GM21737 (cell line): ENCODE data around the gene SERPINA9.
"Not testable (repeated sequence)": the region's sequence is repeated elsewhere in the genome, so short reads cannot be mapped to it uniquely, and the experiment has no call there.

Source experiments
- ATAC-seq: cut with Tn5 transposase; IDR thresholded peaks from one replicate; pipeline ENCODE4 v1.9.1; 2021; ENCODE audit warnings: mild to moderate bottlenecking, moderate library complexity; ENCODE audit not compliant: unreplicated experiment

Gene SERPINA9

GRCh38 chr14:94476023-94476422, at the start of gene SERPINA9:
SERPINA9 (minus strand) TSS chr14:94476197; CDS start chr14:94469840, 6,357 bp downstream.
- no peak for ATAC-seq

DNA sequence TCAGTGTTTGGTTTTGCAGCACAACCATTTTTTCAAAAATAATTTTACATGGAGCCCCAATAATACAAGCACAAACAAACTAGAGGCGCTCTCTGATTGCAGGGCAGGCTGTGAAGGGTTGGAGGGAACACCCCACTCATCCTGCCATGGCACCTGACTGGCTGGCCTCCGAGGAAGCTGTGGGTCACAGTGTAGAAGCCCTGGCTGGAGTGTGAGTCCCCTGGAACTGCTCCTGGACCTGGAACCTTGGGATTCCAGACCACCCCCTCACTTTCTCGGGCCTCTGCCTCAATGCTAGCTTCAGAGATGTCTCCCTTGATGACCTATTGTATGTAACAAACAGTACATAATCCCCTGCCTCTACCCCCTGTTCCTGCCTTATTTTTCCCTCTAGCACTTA, 48.1 kb upstream of the SERPINA9 start:
- ATAC-seq: no peak

DNA sequence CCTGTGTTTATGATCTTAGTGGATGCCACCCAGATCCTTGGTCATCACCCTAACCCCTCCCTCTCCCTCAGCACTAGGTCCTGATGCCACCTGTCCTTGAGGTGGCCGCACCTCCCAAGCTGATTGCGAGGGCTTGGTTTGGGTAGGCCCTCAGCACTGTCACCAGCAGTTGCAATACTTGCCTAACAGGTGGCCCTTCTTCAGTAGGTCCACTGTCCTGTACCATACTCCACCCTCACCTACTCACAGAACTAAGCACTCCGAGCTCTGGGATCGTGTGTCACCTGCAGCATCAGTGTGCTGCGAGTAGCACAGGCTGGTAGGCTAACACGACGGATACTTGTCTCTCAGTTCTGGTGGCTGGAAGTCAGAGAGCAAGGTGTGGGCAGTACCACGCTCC, 47.3 kb upstream of the SERPINA9 start:
- ATAC-seq: no peak

- ATAC-seq: no peak
Measured at GRCh38 chr14:94522115-94522724, 46.2 kb upstream of the SERPINA9 start.

GRCh38 chr14:94521375-94522114, 45.5 kb upstream of the SERPINA9 start:
- ATAC-seq: no peak

DNA sequence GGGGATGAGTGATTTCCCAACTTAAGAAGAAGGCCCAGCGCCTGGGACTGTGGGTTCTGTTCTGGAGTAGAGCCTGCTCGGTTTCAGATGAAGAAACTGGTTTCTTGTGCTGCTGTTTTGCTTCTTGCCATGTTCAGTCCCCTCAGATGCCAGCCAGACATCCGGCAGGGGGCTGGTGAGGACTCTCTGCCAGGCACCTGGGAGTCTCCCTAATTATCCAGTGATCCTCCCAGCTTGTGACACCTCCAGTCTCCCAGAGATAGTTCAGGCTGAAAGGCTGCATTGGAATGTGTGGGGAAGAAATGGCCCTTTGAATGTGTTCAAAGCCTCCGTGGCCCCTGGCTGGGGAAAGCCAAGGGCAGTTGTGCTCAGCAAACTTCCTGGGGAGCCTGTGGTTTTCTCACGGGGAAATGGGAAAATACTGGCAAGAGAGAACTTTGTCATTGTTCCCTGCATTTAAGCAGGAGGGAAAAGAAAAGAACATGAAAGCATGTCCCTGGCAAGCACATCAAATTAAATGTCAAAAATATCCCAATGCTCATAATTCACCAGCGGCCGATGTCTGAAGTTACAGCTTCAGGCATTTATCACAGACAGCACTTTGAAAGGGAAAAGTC, 41.8 kb upstream of the SERPINA9 start:
- no peak for ATAC-seq

DNA sequence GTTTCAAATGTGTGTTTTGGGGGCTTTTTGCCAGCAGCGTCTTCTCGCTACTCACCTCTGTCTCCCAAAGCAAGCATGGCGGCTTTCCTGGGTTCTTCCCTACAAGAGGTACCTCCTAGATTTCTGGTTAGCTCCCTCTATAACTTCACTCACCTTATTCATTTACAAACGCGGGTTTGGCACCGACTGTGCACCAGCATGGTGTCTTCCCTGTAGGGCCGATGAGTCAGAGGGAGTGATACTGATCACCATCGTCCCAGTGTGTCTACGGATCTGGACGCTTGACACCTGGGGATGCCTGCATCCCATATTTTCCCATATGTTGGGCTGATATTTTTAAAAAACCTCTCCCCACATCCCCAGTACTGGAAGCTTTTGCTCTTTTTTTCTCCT, 41.2 kb upstream of the SERPINA9 start:
- no peak for ATAC-seq

DNA sequence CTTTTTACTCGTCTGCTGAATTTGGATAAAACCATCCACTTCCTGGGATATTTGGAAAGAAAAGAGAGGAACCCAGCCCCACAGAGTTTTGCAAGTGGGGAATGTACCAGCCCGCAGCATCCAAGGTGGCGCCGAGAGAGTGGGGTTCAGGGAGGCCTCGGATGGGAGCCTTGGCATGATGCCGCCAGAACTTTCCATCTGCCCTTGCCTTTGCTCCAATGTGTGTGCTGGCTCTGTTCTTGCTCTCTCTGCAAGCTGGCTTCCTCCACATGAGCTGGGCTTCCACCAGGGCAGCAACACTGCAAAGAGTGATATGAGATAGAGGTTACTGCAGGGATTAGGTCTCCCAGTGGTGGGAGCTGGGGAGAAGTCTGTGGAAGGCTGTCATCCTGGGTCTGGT, 39.9 kb upstream of the SERPINA9 start:
- no peak for ATAC-seq

DNA sequence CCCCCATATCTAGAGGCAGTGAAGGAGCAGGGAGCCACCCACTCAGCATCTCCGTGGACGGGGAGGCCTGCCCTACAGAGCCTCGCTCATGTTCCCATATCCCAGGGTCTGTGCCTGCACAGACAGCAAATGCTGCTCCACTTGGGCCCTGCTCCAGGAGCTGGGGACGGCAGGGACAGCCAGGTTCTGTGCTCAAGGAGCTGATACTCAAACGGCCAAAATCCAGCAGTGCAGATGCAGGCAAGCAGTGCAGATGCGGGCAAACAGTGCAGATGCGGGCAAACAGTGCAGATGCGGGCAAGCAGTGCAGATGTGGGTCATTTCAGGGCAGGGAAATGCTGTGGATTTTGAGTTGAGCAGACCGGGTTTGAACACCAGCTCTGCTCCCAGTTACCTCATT, 39.4 kb upstream of the SERPINA9 start:
- ATAC-seq: no peak

GRCh38 chr14:94514351-94514750, 38.4 kb upstream of the SERPINA9 start:
- no peak for ATAC-seq

GRCh38 chr14:94510481-94510880, 34.5 kb upstream of the SERPINA9 start:
- not testable (repeated sequence) for ATAC-seq

DNA sequence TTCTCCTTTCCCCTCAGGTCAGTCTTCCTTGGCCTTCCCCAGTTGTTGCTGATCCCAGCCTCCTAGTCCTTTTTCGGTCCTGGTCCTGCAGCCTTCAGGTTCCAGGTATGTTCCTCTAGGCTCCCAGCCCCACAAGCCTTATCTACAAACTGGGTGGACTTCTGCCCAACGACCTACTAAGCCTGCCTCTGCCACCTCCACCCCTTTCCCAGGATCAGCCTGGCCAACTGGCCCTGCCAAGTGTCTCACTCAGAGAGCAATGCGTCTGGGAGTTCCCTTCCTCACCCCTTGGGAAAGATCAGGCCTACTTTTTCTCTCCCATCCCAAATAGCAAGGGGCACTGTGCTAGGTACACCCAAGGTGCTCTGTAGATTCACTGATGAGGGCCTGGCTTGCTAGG, 33.4 kb upstream of the SERPINA9 start, which contains the start of gene SERPINA12:
TSS of gene SERPINA12 (minus strand) at position 114 of the 400 bp plus-strand sequence. CDS start 11,072 bp downstream, outside the sequence.
- no peak for ATAC-seq

- no peak for ATAC-seq
Measured at GRCh38 chr14:94505641-94506040, 29.6 kb upstream of the SERPINA9 start.

- no peak for ATAC-seq
Measured at GRCh38 chr14:94505206-94505605, 29.2 kb upstream of the SERPINA9 start.

DNA sequence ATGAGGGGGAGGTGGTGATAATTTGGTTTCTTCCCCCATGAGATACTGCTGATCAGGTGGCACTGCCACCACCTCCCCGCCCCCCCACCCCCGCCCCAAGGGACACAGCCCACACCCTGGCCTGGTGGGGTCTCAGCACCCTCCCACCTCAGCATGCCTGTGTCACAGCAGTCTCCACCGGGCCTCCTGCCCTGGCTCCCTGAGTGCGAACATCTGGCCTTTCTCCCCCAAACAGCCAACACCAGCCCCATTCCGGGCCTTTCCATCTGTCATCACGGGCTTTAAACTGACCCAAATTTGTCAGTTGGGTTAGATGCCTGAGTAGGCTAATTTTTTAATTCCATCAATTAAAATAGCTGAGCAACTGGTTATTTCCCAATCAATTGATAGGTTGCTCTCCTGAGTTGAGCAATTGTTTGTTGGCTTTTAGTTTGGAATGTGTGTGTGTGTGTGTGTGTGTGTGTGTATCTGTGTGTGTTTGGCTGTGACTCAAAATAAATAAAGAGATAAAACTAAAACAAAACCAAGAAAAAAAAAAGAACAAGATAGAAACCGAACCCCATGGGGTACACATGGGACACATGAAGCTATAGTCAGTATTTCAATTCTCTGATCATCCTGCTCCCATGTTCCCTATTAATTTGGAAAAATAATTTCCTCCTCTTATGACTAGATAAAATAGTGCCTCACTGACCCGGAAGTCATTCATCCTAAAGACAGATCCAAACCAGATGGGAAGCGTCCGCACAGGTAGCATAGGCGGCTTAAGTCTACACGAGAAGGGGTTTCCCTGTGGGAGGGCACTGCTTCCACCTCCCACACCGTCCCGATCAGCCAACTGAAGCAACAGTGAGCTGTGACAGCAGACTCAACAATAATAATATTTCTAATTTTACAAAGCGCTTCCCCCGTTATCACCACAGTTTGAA, 25.9 kb upstream of the SERPINA9 start:
- ATAC-seq: no peak

DNA sequence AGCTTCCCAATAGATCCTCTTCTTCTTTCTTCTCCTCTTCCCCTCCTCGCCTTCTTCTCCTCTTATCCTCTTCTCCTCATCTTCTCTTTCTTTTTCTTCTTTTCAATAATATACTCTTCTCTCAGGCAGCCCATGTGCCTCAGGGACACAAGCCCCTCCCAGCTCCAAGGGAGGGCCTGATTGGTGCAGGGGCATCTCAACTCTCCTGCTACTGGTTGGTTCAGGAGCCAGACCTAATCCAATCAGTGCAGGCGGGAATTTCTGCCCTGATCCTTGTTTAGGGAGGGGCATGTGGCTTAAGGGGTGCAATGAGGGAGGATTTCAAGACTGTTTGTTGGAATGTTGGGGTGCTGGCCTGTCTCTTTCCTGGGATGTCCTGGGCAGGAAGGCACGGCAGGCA, 24.3 kb upstream of the SERPINA9 start:
- ATAC-seq: no peak

GRCh38 chr14:94499673-94500072, 23.7 kb upstream of the SERPINA9 start:
- no peak for ATAC-seq

GRCh38 chr14:94498215-94498614, 22.2 kb upstream of the SERPINA9 start:
- no peak for ATAC-seq

GRCh38 chr14:94494085-94494484, 18.1 kb upstream of the SERPINA9 start:
- ATAC-seq: no peak

GRCh38 chr14:94491511-94491910, 15.5 kb upstream of the SERPINA9 start:
- no peak for ATAC-seq

DNA sequence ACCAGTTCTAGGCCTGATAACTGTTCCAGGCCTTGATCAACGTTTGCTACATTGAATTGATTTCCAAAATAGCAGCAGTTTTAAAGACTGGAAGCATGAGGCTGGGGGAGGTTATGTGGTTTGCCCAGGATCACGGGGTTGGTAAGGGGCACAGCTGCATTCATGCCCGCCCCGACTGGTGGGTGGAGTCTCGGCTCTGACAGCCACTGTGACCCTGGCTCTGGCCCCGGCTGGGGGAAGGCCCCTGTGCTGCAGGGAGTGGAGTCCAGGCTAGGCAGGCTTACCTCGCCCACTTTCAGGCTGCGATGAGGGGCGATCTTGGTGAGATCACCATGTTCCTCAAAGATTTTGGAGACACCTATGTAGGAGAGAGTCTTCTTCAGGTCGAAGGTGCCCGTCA, 13.3 kb upstream of the SERPINA9 start:
- no peak for ATAC-seq
